ENCODE measurements around the gene MAOB.
"Not testable (repeated sequence)": the region's sequence is repeated elsewhere in the genome, so short reads cannot be mapped to it uniquely, and the experiment has no call there.

Gene MAOB

DNA sequence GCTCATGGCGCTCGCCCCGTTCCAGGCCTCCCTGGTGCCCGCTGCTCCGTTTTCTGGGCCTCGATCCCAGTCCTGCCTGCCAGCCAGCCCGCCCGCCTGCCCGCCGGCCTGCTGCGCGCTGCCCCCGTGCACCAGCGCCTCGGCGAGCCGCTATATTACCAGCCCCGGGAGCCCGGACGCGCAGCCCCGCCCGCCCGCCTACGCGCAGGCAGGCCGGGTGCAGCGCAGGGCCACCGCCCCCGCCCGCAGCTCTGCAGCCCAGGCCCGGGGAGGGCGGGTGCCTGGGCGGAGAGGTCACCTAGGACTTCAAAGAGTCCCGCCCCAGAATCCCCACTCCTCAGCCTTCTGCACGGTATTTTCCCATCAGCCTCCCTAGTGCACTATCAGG is at the start of gene MAOB:
Gene MAOB (minus strand): TSS at position 157 of the 388 bp plus-strand sequence. CDS start 151 bp downstream, at position 6.
- DNase-seq: no peak

DNA sequence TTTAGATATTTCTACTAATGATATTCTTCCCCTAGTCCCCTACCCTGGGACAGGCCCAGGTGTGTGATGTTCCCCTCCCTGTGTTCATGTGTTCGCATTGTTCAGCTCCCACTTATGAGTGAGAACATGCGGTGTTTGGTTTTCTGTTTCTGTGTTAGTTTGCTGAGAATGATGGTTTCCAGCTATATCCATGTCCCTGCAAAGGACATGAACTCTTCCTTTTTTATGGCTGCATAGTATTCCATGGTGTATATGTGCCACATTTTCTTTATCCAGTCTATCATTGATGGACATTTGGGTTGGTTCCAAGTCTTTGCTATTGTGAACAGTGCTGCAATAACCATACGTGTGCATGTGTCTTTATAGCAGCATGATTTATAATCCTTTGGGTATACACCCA is 39.8 kb upstream of the MAOB start:
- not testable (repeated sequence) for DNase-seq

DNA sequence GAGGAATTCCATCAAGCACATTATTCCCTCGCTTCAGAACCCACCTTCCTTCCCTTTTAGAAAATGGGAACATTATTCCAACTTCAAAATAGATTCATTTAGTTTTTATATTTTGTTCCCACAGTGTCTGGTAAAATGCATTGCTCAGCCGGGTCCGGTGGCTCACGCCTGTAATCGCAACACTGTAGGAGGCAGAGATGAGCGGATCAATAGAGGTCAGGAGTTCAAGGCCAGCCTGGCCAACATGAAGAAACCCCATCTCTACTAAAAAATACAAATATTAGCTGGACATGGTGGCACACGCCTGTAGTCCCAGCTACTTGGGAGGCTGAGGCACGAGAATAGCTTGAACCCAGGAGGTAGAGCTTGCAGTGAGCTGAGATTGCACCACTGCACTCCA is 28.5 kb upstream of the MAOB start:
- DNase-seq: not testable (repeated sequence)

DNA sequence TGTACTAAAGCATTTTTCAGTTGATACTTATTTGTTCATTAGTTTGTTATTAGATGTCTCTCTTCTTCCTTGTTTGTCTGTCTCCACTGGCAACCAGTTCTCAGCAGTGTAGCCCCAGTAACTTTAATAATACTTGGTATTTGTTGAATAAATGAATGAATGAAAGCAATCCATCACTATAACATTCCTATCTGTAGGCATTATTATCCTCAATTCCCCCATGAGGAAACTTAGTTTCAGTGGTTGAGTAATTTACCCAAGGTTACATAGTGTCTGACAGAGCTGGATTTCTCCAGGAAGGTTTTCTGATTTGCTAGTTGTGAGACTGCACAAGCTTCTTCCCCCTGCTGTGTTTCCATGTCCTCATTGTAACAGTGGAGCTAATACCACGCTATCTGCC is 27.8 kb upstream of the MAOB start:
- DNase-seq: no peak

DNA sequence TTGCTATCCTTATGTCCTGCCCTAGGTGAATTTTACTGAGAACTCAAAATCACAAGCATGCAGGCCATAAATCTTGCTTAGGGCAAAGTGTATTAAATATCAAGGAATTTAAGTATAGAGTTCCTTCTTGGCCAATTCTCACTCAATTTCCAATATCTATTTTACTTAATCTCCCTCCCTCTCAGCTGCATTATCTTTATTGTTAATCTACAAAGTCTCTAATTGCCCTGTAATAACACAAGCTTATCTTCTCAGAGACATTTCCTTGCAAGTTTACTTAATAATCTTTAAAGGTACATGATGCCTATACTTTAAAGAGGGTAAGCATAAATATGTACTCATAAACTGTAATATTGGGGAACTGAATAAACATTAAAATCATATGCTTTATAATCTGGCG is 26.9 kb upstream of the MAOB start:
- no peak for DNase-seq

DNA sequence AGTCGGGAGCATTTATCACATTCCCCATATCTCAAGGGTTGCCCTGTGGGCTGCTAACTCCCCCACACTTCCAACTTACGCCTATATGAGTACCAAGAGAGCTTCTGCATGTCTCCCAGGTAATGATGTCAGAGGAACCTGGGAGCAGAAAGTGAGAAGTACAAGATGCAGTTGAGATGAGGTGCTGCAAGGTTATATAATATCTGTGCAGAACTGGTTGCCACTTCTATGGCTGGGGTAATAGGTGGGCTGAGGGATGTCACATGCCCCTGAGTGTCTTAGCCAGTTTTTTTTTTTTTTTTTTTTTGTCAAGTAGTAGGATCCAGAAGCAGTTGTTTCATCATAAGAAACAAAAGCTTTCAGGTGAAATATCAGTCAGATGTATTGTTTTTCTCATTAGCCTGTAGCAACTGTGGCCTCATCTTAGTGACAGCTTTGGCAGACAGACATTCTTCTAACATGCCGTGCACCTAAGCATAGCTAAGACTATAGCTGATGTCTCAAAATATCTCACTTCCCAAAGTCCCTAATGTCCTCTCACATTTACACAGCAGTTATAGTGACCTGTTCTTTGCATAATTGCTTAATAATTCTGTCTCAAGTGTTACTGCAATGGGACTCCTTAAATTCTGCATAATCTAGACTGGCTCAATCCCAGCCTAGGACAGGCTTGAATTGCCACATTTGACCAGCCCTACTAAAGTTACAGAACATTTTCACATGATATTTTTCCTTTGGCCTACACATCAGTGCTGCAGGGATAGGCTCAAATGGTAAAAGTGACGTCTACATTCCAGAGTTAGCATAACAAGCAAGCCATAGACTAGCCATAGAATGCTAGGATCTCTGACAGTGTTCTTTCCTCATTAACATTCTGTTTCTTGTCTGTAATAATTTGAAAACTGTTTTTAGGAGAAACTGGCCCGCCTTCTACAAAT is 17.9 kb upstream of the MAOB start:
- no peak for DNase-seq

DNA sequence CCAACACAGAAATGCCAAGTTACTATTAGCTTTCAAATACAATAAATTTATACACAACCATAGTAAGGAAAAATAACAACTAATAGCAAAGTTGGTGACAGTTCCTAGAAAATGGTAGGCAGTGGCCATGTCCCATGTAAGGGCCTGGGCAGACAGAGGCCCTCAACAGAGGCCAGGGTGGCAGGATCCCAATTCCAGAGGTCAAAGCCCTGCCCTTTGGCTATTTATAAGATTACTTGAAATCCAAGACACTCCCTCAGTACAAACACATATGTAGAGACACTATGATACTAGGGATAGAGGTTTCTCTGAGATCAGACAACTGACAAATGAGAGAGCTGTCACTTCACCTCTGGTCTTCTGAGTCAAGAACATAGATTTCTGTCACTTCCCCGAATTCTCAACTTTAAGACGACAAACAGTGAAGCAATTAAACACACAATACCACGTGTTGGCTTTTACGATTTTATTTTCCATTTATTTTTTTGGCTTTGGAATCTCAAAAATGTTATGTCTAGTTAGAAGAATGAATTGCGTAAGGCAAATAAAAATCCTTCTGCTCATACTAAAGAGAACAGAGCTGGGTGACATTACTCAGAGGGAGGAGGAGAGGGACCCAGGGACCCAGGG is 16.3 kb upstream of the MAOB start:
- no peak for DNase-seq

DNA sequence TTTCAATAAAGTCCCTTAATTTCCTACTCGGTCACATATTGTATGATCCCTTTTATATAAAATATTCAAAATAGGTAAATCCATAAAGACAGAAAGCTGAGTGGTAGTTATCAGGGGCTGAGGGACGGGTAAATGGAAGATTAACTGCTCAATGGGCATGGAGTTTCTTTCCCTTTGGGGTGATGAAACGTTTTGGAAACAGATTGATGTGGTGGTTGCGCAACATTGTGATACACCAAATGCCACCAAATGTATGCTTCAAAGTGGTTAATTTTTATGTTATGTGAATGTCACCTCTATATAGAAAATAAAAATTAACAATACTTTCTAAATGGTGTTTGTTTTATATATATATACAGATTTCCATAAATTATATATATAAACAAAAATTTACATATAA is 15.0 kb upstream of the MAOB start:
- no peak for DNase-seq

DNA sequence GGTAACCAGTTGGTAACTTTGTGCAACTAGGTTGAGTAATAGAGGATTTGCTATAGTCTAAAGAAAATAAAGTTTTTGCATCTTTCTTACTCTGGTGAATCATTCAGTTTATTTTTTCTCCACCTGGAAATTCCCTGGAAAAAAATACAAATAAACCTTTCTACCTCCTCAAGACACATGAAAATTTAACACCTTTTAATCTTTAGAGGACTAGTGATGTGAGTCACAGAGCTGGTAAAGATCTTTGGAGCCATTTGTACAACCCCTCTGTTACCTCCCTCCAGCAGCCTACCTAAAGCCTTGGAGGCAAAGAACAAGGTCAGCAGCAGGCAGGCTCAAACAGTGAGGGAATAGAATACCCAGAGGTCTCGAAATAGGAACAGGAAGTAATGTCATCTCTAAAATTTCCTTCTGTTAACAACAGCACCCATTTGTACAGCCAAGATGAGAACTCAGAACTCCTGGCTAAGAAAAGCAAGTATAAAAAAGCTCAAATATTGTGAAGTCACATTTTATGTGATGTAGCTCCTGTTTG is 10.2 kb upstream of the MAOB start:
- DNase-seq: no peak

DNA sequence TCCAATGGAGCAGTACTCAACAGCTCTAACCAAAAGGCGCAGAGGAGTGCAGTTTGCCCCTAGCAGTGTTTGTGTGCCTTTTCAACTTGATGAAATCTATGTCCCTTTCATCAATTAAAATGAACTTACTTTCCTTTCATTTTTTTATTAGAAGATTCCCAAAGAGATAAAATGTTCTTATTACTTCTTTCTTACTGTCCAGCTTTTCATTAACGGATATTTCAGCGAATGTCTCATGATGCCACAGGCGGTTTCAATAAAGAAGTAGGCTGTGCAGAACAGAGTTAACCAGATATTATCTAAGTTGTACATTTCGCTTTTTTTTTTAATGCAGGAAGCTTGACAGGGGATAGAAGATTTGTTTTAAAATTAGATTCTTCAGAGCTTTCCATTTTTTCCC is 3.4 kb upstream of the MAOB start:
- DNase-seq: no peak

DNA sequence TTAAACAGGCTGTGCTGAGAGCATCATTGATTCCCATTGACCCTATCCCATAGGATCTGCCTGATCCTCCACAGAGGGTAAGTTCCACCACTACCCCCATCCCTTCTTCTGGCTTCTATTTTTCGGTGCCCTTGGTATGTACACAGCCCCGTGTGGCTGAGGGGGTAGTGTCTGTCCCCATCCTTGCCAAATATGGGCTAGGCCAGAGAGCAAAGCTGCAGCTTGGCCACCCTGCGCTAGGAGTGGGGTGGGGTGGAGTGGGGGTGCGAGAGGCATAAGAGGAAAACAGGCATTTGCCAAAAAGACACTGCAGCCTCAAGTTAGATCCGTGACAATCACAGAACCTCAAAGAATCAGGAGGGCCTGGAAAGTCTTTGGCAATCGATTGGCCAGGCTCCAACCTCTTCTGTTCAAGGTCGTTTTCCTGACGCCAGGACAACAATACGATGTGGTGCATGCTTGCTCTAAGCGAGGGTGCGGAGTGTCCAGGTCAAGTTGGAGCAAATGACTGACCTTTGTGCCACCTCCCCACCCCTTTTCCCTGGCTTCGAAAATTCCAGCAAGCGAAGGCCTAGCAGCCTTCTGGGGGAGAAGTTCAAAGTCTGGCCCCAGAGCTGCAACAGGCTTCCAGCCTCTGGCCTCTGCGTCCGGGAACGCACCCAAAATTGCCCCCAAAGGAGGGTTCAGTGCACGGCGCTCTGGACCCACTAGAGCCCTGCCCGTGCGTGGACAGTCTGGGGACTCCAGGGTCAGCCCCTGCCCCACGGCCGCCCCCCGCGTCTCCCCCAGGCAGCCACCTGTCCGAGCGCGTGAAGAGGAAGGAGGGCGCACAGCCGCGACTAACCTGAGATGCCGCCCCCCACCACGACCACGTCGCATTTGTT is 598 bp downstream of the MAOB start:
- DNase-seq: no peak

DNA sequence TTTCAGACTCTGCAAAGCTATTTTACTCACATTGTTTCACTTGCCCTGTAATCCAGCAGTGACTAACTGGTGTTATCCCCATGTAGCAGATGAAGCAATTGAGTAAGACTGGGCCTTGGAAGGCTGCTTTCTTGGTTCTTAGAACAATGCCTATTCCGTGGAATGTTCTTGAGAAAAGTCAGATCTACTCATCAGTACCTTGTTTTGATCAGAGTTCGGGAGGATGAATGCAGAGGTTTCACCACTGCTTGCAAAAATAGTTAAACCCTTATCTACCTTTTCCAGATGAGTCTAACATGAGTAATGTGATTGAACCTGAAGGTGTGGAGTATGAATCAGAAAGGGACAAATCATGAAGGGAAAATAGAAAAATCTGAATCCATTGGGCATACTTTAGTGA is 1.8 kb downstream of the MAOB start:
- DNase-seq: no peak

DNA sequence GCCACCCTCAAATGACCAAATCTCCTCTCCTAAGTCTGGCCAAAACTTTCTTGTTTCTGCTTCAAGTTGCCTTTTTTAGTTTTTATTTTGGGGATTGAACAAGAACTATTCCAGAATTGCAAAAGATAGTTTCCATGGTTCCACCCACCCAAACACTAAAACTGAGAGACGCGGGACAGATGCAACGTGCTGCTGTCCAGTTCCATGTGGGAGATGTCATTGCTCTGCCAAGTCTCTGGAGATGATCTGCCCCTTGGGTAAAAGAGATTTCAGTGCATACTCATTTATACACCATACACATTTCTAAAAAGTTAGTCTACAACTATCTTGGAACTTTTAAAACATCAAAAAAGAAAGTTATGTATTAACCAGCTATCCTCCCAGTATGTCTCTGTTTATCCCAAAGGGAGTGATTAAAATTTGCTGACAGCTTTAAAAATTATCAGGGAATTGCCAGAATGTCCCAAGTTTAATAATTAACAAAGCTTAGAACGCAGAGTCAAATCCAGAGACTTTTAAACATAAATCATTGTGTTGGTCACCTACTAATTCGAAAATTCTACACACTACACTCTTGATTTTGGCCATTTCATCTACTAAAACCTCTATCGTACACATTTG is 3.2 kb downstream of the MAOB start:
- no peak for DNase-seq

DNA sequence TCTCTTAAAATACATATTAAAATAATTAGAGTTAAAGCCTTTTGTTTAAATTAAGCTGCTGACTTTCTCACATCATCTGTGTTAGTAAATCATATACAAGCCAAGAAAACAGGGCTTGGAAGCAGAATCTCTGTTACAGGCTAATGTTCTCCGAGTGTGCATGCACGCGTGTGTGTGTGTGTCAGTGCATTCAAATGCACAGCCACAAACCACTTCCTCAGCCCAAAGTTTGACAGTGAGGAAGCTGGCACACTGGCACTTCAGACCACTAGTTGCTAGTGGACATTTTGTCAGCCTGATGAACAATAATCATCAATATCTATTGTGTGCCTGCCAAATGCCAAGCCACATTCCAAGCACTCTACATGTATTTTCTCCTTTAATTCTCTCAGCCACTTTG is 5.6 kb downstream of the MAOB start:
- no peak for DNase-seq

DNA sequence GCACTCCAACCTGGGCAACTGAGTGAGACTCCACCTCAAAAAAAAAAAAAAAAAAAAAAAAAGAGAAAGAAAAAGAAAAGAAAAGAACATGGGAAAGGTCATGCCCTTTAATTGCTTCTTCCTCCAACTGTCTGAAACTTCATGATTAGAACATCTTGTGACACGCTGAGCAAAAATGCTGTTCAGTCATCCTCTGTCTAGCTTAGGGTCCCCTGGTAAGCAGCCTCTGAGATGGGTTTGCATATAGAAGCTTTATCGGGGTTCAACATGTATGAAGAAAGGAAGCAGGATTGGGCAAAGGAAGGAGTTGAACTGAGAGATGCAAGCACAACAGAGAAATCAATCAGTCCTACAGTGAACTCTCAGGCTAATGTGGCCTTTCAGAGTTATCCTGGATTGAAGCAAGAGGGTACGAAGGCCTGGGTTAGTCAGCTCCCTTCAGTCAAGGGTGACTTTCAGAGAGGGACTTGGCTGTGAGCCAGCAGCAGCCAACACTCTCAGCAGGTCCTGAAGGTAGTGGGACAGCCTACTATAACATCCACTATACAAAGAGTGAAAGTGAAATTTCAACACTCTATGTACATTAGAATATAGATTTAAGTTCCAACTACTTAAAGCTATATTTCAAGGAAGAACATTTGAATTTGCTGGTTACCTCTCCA is 11.4 kb downstream of the MAOB start:
- DNase-seq: no peak

DNA sequence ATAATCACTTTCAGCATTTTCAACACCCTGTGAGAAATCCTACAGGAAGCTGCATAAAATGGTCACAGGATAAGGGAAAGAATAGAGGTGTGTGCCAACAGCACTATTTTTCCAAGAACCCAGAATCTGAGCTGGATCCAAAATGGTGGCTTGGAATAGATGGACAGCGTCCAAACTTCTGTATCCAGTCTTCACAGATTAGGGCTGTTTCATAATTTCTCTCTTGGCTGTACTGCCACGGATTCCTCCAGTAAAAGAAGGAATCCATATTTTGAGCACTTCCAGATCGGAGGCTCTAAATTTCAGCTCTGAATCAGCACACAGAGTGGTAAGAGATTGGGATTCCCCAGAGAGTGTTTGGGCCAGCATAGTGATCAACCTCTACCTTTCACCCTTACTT is 12.2 kb downstream of the MAOB start:
- no peak for DNase-seq

DNA sequence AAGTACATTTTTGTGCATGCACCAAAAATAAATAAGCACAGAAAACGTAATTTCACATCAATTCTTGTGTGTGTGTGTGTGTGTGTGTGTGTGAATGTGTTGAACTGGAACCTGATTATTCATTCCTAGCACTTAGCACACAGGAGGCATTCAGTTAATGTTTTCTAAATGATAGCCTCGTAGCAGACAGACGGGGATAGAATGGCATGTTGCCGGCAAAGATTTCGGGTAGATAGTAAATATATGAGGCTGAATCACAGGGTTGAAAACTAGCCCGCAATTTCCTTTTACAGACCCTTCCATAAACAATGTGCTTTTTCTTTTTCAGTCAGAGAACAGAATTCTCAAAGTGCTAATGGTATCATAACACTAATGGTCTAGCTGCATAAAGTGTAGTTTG is 13.5 kb downstream of the MAOB start:
- DNase-seq: no peak

DNA sequence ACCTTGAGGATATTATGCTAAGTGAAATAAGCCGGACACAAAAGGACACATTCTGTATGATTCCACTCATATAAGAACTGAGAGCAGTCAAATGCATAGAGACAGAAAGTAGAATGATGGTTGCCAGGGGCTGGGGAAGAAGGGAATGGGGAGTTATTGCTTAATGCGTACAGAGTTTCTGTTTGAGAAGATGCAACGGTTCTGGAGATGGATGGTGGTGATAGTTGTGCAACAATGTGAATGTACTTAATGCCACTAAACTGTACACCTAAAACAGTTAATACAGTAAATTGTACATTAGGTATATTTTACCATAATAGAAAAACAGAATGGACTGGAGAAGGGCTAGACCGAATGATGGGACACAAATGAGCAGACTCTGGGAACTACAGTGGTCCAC is 15.8 kb downstream of the MAOB start:
- no peak for DNase-seq

DNA sequence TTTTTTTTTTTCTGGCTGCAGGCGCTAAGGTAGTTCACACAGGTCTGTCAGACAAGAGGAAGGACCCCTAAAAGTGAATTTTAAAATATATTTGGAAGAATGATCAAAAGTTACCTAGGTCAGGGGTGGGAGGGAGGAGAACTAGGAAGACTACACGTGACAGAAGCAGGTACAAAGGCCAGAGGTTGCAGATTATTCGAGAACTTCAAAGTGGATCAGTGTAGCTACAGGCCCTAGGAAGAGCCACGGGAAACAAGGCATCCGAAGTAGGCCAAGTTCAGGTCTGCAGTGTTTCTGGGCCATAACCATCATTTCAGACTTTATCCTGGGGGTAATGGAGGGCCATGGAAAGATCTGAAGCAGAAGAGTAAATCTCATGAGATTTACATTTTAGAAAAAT is 16.5 kb downstream of the MAOB start:
- no peak for DNase-seq

DNA sequence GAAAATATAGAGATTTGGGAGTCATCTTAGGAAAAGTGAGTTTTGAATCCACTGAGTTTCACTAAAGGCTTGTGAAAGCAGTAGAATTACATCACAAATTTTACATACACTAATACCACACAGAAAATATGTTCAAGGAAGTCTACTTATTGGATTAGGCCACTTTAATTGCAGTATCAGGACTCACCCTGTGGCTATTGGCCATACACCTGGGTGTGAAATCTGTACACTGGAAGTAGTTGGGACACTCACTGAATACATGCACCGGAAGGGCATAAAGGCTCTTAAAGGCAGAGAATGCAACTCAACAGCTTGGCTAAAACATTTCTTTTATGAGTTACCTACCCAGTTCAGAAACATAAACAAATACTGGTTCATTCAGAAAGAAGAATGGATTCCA is 19.8 kb downstream of the MAOB start:
- DNase-seq: no peak

DNA sequence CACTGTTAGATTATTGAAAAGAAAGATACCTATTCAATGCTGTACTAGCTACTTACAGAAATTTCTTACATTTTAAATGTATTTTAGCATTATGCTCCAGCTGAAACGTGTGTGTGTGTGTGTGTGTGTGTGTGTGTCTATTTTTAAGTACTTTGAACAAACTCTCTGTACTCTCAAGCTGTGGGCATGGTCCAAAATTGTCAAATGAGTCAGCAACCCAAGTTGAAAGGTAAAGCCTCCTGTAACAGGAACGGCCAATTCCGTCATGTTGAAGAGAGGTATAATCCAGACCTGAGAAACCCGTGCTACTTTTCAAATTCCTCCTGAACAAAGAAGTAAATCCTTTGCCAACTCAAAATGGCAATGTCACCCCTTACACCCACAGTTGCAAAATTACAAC is 20.5 kb downstream of the MAOB start:
- no peak for DNase-seq
